Fibroblast of pulmonary artery (primary cell): ENCODE measurements around the gene MRPL1.
"Not testable (repeated sequence)": the region's sequence is repeated elsewhere in the genome, so short reads cannot be mapped to it uniquely, and the experiment has no call there.

Experiments
- DNase-seq: peaks from one replicate; pipeline ENCODE4 v3.0.0-alpha.2; 2010; ENCODE audit warnings: low read depth
- H3K4me3 ChIP-seq: replicated peaks from 2 replicates; pipeline ENCODE4 v1.5.1; 2011; ENCODE audit warnings: low read depth, mild to moderate bottlenecking, control low read depth, low read length, moderate library complexity
- CTCF ChIP-seq: IDR thresholded peaks from 2 replicates; pipeline ENCODE4 v1.5.1; 2011; ENCODE audit warnings: mild to moderate bottlenecking, control low read depth, low read length, inconsistent platforms; ENCODE audit errors: missing control alignments

MRPL1 gene

DNA sequence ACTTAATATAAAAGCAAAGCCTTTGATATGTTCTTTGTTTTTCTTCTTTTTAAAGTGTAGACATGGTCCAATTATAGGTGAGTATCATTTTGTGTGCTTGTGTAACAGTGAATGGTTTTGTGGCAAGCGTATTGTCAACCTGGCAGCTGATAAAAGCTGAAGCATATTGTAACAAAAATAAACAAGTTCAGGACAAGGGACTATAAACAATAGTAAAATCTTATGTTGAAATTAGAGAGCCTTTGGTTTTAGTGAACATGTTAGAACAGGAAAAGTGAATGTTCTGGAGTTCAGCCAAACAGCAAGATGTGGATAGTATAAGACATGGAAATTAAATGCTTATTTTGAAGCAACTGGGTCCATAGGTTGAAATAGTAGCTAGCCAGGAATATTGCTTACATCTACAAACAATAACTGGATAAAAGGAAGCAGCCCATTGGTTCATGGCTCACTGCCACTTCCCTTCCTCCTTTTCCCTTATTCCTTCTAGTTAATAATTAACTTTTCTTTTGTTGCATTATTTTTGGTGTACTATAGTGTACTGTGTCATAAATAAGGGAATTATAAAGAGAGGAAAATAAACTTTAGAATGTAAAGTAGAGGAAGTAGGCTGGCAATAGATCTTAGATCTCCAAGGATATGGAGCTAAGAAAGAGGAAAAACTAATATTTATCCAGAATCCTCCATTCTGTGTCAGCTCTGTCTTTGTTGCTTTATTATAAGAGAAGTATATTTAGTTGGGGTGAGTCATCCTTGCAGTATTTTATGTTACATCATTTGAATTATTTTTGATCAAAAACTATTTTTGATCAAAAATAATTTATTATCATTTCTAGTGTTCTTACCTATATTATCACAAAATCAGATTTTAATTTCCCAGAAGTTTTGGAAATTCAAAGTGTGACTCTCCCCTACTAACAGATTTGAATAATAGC lies 65.6 kb downstream of the MRPL1 start:
- no peak for TF ChIP-seq CTCF
- no peak overlapping the region for H3K4me3 ChIP-seq
- peak; percentile 78 for DNase-seq

GRCh38 chr4:77930154-77930639 lies 67.6 kb downstream of the MRPL1 start:
- DNase-seq = no peak
- no peak for TF ChIP-seq CTCF
- H3K4me3 ChIP-seq = no peak overlapping the region

GRCh38 chr4:77930876-77931275 lies 68.2 kb downstream of the MRPL1 start:
- H3K4me3 ChIP-seq = no peak overlapping the region
- no peak for DNase-seq
- TF ChIP-seq CTCF = no peak

GRCh38 chr4:77931452-77932135 lies 69.0 kb downstream of the MRPL1 start:
- no peak overlapping the region for H3K4me3 ChIP-seq
- peak; percentile 86 for DNase-seq
- no peak for TF ChIP-seq CTCF

GRCh38 chr4:77938560-77938959 lies 75.9 kb downstream of the MRPL1 start:
- no peak for DNase-seq
- no peak overlapping the region for H3K4me3 ChIP-seq
- no peak for TF ChIP-seq CTCF

DNA sequence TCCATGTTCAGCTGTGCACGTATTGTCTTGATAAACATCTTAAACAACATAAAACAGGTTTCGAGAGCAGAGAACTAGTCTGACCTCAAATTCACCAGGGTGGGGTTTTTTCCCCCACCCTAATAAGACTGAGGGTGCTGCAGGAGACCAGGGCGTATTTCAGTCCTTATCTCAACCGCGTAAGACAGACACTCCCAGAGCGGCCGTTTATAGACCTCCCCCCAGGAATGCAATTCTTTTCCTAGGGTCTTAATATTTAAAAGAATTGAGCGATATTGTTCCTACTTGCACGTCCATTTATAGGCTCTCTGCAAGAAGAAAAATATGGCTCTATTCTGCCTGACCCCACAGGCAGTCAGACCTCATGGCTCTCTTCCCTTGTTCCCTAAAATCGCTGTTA lies 83.3 kb downstream of the MRPL1 start:
- not testable (repeated sequence) for H3K4me3 ChIP-seq, DNase-seq

DNA sequence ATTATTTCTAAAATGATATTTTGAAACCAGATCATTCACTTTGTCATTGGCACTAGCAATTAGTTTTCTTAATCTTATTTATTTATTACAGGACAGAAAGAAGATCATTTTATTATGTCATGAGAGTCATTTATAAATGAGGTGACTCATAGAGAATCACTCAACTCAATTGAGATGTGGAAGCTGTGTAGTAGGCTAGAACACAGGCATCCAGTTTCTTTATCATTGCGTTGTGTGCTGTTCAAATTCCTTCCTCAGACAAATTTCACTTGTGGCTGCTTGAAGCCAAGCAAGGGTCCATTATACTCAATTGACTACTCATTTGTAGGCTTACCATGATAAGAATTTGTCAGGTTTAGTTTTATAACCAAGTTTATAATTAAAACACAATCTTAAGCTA lies 87.6 kb downstream of the MRPL1 start:
- DNase-seq = no peak
- H3K4me3 ChIP-seq = no peak overlapping the region
- no peak for TF ChIP-seq CTCF
